Measurements from ENCODE around the gene SCYL3.

DNA sequence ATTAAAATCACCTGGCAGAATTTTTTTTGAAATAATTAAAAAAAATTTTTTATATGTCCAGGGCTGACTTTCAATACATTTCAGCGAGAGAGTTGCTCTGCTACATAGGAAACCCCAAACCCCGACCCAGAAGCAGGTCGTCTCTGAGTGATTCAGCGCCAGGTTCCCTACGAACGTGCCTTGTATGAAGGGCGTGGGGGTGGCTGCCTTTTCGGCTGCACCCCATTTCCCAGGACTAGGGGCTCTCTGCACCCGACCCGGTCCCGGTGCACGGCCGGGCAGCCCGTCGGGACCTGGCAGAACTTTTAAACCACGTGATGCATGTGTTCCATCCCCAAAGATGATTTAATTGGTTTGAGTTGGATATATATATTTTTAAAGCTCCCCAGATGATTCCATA, 15.8 kb upstream of the SCYL3 start:
- TF ChIP-seq, protein P1, sequence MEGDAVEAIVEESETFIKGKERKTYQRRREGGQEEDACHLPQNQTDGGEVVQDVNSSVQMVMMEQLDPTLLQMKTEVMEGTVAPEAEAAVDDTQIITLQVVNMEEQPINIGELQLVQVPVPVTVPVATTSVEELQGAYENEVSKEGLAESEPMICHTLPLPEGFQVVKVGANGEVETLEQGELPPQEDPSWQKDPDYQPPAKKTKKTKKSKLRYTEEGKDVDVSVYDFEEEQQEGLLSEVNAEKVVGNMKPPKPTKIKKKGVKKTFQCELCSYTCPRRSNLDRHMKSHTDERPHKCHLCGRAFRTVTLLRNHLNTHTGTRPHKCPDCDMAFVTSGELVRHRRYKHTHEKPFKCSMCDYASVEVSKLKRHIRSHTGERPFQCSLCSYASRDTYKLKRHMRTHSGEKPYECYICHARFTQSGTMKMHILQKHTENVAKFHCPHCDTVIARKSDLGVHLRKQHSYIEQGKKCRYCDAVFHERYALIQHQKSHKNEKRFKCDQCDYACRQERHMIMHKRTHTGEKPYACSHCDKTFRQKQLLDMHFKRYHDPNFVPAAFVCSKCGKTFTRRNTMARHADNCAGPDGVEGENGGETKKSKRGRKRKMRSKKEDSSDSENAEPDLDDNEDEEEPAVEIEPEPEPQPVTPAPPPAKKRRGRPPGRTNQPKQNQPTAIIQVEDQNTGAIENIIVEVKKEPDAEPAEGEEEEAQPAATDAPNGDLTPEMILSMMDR (conservative IDR thresholded peaks at IDR 0.05 in 1 of 2, IDR thresholded peaks at IDR 0.05 in 1 of 2; ENCODE audit: extremely low read depth in 1 of 2, insufficient read depth in 1 of 2, low read depth in 1 of 2, low read length in 2 of 2): no peak
- no peak for TF ChIP-seq EZH2 (IDR thresholded peaks at IDR 0.05; ENCODE audit: borderline replicate concordance, low read length)
